Fibroblast of the conjunctiva (primary cell): ENCODE data around the gene PHOX2A.
A peak's percentile ranks its signal among the peaks of the same experiment; 100 is the strongest.

ENCODE experiments used
- DNase-seq: peaks from one replicate; pipeline ENCODE4 v3.0.0-alpha.2; 2010; ENCODE audit warnings: low read depth

The PHOX2A gene

DNA sequence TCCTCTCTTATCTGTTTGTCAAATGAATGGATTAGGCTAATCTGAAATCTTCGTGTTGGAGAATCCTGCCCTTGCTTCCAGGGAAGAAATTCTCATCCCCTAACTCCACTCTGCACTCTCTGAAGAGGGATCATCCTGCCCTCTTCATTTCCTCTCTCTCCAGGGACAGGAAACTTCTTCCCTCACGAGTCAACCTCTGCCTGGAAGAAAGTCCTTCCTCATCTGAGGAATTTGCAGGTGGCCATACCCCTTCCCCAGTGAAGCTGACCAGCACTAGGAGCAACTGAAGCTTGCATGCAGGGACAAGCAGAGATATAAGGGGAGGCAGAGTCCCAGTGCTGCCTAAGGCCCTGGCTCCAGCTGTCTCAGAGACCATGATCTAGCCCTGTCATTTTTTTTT is 3.6 kb upstream of the PHOX2A start:
- no peak for DNase-seq

- DNase-seq, result no peak
Observed at GRCh38 chr11:72245263-72245816, 1.4 kb upstream of the PHOX2A start.

DNA sequence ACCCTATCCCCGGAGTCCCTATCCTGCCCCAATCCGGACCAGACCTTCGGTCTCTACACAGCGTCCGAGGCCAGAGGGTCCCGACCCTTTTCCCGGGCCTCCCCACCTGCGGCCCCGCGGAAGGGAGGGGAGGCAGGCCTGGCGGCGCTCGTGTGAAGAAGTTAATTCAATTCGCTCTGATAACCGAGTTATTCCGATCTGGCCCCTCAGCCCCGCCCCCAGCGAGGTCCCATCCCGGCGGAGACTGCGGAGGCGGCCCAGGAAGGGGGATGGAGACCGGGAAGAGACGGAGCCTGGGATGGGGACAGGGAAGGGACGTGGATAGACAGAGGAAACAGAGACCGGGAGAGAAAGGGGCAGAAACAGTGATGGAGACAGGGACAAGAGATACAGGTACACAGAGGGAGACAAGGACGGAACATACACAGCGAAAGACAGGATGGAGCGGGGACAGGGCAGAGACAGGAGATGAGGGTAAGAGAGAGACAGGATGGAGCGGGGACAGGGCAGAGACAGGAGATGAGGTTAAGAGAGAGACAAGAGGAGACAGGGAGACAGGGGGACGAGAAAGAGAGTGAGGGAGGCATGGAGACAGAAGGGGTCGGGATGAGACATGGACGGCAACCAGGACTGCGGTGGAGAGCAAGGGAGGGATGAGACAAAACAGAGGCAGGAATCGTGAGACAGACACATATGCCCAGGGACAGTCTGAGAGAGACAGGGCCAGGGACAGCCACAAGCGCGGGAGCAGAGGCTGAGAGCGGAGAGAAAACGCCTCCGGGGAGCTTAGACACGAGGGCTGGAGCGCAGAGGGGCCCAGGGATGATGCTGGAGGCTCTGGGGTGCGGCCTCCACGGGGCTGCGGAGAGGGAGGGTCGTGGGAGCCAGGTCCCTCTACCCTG is 636 bp upstream of the PHOX2A start:
- no peak for DNase-seq

- DNase-seq, result no peak
Observed at GRCh38 chr11:72243173-72244059, 560 bp downstream of the PHOX2A start.

GRCh38 chr11:72242141-72242540 is 1.8 kb downstream of the PHOX2A start:
- no peak for DNase-seq

DNA sequence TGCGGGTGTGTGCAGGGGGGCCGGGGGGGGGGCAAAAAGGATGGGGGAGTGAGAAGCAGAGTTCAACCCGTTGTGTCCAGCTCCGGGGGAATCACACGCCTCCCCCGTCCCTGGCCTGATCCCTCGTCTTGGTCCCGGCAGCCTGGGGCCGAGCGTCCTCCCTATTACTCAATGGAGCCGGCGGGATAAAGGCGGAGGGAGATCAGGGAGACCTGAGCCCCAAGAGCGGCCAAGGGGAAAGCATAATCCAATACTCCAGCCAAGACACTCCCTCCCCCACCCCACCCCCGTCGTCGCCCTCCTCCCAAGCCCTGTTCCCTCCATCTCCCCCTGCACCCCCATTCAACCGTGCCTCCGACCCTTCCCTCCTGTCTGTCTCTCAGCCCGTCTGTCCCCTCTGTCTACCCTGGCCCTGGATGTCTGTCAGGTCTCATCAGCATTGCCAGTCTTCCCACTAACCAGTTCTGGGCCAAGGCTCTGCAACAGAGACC is 2.6 kb downstream of the PHOX2A start:
- DNase-seq, result no peak

- DNase-seq, result no peak
Observed at GRCh38 chr11:72240461-72241290, 3.3 kb downstream of the PHOX2A start.

GRCh38 chr11:72239849-72240460 is 4.0 kb downstream of the PHOX2A start:
- DNase-seq, result no peak

- no peak for DNase-seq
Observed at GRCh38 chr11:72239313-72239848, 4.6 kb downstream of the PHOX2A start.

GRCh38 chr11:72238492-72239312 is 5.3 kb downstream of the PHOX2A start:
- DNase-seq, result no peak

DNA sequence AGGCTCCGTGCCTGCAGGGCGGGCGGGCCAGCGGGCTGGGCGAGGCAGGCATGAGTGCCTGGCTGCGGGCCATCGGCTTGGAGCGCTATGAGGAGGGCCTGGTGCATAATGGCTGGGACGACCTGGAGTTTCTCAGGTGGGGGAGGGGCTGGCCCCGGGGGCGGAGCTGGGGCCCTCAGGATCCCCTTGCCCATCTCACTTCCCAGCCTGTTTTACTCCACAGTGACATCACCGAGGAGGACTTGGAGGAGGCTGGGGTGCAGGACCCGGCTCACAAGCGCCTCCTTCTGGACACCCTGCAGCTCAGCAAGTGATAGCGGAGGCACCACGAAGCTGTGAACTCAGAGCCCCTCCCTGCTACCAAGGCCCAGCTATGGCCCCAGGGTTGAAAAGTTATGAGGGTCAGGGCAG is 5.9 kb downstream of the PHOX2A start:
- DNase-seq, result peak; percentile 54

DNA sequence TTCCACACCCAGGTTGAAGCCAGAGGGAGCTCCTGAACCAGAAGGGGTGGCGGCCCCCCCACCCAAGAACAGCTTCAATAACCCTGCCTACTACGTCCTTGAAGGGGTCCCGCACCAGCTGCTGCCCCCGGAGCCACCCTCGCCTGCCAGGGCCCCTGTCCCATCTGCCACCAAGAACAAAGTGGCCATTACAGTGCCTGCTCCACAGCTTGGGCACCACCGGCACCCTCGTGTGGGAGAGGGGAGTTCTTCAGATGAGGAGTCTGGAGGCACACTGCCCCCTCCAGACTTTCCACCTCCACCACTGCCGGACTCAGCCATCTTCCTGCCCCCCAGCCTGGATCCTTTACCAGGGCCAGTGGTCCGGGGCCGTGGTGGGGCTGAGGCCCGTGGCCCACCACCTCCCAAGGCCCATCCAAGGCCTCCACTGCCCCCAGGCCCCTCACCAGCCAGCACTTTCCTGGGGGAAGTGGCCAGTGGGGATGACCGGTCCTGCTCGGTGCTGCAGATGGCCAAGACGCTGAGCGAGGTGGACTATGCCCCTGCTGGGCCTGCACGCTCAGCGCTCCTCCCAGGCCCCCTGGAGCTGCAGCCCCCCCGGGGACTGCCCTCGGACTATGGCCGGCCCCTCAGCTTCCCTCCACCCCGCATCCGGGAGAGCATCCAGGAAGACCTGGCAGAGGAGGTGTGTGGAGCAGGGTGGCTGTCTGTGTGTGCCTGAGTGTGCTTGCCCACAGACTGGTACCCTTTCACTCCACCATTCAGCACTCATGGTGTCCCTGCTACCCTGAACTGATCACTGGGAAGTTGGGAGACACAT is 6.7 kb downstream of the PHOX2A start:
- no peak for DNase-seq

DNA sequence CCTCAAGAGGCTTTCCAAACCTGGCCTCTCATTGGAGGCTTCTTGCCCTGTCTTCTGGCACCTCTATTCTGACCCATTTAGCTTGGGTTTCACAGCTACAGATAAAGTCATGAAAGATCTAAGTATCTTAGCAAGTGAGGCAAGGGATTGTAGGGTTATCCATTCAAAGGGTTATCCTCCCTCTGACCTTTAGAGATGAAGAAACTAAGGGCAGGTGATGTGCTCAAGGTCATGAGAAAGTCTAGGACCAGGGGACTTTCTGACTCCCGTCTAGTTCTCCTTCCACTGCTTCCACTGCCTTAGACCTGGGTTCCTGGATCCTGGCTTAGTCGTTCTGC is 7.2 kb downstream of the PHOX2A start:
- no peak for DNase-seq

- DNase-seq, result no peak
Observed at GRCh38 chr11:72236083-72236697, 7.8 kb downstream of the PHOX2A start.

DNA sequence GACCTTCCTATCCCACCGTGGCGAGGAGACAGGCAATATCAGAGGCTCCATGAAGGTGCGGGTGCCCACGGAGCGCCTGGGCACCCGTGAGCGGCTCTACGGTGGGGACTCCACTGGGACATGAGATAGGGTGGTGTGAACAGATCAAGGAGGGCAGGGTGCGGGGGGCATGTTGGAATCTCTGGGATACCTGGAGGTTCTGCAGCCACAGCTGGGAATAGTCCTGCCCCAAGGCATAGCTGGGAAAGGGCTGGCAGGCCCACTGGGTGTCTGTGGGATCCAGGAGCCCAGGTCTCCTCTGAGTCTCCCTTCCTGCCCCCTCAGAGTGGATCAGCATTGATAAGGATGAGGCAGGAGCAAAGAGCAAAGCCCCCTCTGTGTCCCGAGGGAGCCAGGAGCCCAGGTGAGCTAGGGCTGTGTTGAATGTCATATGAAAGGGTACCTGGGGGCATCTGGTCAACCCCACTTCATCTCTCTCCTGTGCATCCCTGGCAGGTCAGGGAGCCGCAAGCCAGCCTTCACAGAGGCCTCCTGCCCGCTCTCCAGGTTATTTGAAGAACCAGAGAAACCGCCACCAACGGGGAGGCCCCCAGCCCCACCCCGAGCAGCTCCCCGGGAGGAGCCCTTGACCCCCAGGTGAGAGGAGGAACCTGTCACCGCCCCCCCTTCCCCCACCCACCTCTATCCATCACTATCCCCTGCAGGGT is 8.5 kb downstream of the PHOX2A start:
- DNase-seq, result no peak

GRCh38 chr11:72234920-72235319 is 9.1 kb downstream of the PHOX2A start:
- DNase-seq, result no peak

GRCh38 chr11:72234514-72234830 is 9.5 kb downstream of the PHOX2A start:
- no peak for DNase-seq

DNA sequence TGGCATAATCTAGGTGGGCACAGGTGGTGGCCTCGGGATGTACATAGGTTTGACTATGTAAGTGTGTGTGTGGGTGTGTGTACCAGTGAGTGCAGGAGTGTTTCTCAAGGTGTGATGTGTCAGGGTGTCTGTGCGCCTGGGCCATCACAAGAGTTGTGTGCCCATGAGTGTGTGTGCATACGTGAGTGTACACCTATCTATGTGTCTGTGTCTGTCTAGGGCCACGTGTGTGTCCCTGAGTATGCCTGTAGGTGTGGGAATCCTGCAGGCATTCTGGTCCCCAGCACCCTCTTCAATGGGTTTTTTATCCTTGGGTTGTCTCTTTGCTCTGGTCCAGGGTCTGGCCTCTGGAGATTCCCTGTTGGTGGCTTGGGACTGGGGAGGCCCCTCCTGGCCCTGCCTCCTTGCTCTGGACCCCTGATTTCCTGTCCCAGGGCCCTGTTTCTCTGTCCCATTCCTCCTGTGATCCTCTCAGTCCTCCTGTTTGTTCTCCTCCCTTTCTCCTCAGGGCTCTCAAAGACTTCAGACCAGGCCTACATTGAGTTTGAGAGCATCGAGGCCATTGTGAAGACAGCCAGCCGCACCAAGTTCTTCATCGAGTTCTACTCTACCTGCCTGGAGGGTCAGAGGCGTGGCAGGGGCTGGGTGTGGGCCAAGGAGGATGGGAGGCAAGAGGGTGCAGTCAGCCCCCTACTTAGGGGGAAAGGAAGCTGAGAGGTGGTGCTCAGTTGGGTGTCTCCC is 10.0 kb downstream of the PHOX2A start:
- DNase-seq, result no peak
